Adrenal gland (tissue), 12 donors: ENCODE data around the gene APCDD1L. TPM values are rescaled to one million over a fixed set of nuclear protein-coding genes. Genes with fewer than 3 reads are reported as not detected.

Experiments
- DNase-seq, 7 donors: peaks; one replicate each; pipeline ENCODE4 v3.0.0-alpha.2; 2019 to 2020
- H3K27ac ChIP-seq, 5 donors: fragments of 200-600 bp; sonication (generic) in 4 of 5; 1 replicate in 3 of 5; 2 replicates in 2 of 5; pipeline versions ENCODE4 v1.5.1 to v1.8.0; 2016 to 2020; ENCODE audit warnings: mild to moderate bottlenecking in 1 of 5
- H3K27me3 ChIP-seq: fragments of 200-600 bp; 2 replicates; pipeline ENCODE4 v1.8.0; 2021
- H3K36me3 ChIP-seq, 2 donors: fragments of 200-600 bp; replicated peaks in 1 of 2; 1 replicate in 1 of 2; 2 replicates in 1 of 2; pipeline versions ENCODE4 v1.5.1 to v1.8.0; 2018 to 2022
- H3K4me1 ChIP-seq, 2 donors: fragments of 200-600 bp; replicated peaks in 1 of 2; 1 replicate in 1 of 2; 2 replicates in 1 of 2; pipeline versions ENCODE4 v1.5.1 to v1.8.0; 2018 to 2021
- H3K4me3 ChIP-seq, 4 donors: fragments of 200-600 bp; sonication (generic) in 3 of 4; one replicate each; pipeline ENCODE4 v1.5.1; 2016 to 2018
- H3K9me3 ChIP-seq, 3 donors: fragments of 200-600 bp; sonication (generic) in 1 of 3; replicated peaks in 1 of 3; 1 replicate in 2 of 3; 2 replicates in 1 of 3; pipeline versions ENCODE4 v1.5.1 to v1.8.0; 2016 to 2021
- POLR2A ChIP-seq, 2 donors: fragments of 450-650 bp; IDR thresholded peaks; one replicate each; pipeline ENCODE4 v1.6.1; 2017; ENCODE audit warnings: antibody characterized with exemption in 2 of 2, mild to moderate bottlenecking in 2 of 2, moderate library complexity in 1 of 2
- WGBS, 4 donors: extraction: QIAGEN DNeasy Blood & Tissue Kit in 2 of 4; methylation state at CpG; one replicate each; pipeline versions ENCODE4 v1.1.5 to v1.1.7; 2013 to 2017; 5-methylcytosine and 5-hydroxymethylcytosine counted together
- intact Hi-C, 2 donors: fragments of 100-400 bp; cut with DNase I; formaldehyde crosslinking; loops; one replicate each; pipeline versions ENCODE4 v1.14.1 to v1.15.0; 2022 to 2023
- polyA plus RNA-seq, 3 donors: library from polyadenylated mRNA; stranded (reverse); fragments of 200-250 nt in 2 of 3; fragments of 350-450 nt in 1 of 3; fragmentation: Illumina TruSeq in 1 of 3; extraction: RNeasy Lipid Tissue Mini Kit (QIAGEN cat#74804) in 1 of 3; gene quantifications; one replicate each; pipeline ENCODE4 v1.2.3, GENCODE V29; 2013 to 2014
- total RNA-seq, 9 donors: library from RNA; depleted of rRNA in 4 of 9; stranded (reverse); fragments of >200 nt in 4 of 9; fragments of 120-200 nt in 1 of 9; fragmentation: NEBNext Ultra II Directional in 1 of 9; extraction: Animal tissue kit (Norgen Biotek cat#: 25700) in 1 of 9; gene quantifications; one replicate each; pipeline versions ENCODE4 v1.1.0 to v1.2.4, GENCODE V29; 2013 to 2023
- TF ChIP-seq, protein P1 (sequence below), 6 experiments: fragments of 450-650 bp in 4 of 6; fragments of 200-600 bp in 2 of 6; sonication (generic) in 1 of 6; IDR thresholded peaks; 1 replicate in 5 of 6; 2 replicates in 1 of 6; pipeline versions ENCODE4 v1.5.1 to v1.8.0; 2016 to 2021; ENCODE audit warnings: antibody characterized with exemption in 6 of 6, mild to moderate bottlenecking in 2 of 6, moderate library complexity in 1 of 6
- donor health status: healthy with polysubstance abuse.
- donor health status: Bipolar disorder and iron deficiency.
- donor health status: DM: yes; HTN: yes; CAD: no.
- donor health status: DM: no; HTN: no; CAD: no.
- donor health status: DM: no; HTN: no; CAD: no.
- donor health status: DM: yes; HTN: yes; CAD: no.

Gene APCDD1L
- total and polyA plus RNA-seq, 12 donors = 0.06 to 0.96 (median 0.27) TPM; not detected in 4

DNA sequence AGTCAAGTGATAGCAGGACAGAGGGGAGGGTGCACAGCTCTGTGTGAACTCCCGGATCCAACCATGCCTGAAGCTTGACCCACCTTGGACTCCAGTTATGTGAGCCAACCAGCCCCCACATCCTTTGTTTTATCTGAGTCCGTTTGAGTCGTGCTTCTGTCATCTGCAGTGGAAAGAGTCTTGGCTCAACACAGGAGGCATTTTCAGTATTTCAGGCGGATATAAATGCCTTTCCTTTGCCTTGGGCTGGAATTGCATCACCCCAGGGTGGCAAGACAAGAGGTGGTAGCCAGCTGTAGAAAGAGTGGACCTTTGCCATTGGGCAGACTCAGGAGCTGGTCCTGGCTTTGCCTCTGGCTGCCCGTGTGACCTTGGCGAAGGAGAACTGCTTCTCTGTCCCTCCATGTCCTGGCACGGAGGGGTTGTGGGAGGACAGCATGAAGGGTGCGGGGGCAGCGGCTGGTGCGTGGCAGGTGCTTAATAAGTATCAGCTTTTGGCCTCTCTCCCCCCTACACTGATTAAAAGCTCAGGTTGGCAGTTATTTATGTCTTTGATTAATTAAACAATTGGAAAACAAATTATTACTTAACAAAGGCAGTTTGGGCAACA lies 42.6 kb upstream of the APCDD1L start:
- no peaks in the 10 kb centered on the region for H3K27me3 ChIP-seq
- no peaks in the 10 kb centered on the region for H3K36me3 ChIP-seq
- no peaks in the 10 kb centered on the region for H3K9me3 ChIP-seq
- 75 to 83% (median 78%) methylated on average over 10 of the region's 10 CpGs for WGBS, 4 donors
- no peak overlapping the region for H3K27ac ChIP-seq
- H3K4me1 ChIP-seq = no peaks in the 10 kb centered on the region
- DNase-seq = no peak
- TF ChIP-seq, protein P1, sequence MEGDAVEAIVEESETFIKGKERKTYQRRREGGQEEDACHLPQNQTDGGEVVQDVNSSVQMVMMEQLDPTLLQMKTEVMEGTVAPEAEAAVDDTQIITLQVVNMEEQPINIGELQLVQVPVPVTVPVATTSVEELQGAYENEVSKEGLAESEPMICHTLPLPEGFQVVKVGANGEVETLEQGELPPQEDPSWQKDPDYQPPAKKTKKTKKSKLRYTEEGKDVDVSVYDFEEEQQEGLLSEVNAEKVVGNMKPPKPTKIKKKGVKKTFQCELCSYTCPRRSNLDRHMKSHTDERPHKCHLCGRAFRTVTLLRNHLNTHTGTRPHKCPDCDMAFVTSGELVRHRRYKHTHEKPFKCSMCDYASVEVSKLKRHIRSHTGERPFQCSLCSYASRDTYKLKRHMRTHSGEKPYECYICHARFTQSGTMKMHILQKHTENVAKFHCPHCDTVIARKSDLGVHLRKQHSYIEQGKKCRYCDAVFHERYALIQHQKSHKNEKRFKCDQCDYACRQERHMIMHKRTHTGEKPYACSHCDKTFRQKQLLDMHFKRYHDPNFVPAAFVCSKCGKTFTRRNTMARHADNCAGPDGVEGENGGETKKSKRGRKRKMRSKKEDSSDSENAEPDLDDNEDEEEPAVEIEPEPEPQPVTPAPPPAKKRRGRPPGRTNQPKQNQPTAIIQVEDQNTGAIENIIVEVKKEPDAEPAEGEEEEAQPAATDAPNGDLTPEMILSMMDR (IDR thresholded peaks at IDR 0.05) = no peak
- TF ChIP-seq POLR2A (IDR thresholded peaks at IDR 0.05) = no peak
- intact Hi-C loops = no loop called here
- no peak overlapping the region for H3K4me3 ChIP-seq

DNA sequence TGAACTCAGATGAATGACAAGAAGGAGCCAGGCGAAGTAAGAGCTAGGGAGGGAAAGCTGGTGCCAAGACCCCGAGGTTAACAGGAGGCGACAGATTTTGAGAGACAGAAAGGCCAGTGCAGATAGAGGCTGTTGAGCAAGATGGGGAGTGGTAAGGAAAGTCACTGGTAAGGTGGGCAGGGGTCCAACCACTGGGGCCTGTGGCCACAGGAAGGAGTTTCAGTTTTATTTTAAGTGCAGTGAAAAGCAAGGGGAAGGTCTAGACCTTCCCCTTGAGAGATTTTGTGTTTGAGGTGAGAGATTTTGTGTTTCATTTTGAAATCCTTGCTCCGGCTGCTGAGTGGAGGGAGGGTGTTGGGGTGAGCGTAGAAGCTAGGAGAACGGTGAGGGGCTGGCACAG lies 41.8 kb upstream of the APCDD1L start:
- intact Hi-C loops = no loop called here
- H3K36me3 ChIP-seq = no peaks in the 10 kb centered on the region
- TF ChIP-seq, protein P1 (IDR thresholded peaks at IDR 0.05) = no peak
- TF ChIP-seq POLR2A (IDR thresholded peaks at IDR 0.05) = no peak
- no peaks in the 10 kb centered on the region for H3K9me3 ChIP-seq
- H3K27ac ChIP-seq = no peak overlapping the region
- 85 to 88% (median 86%) methylated on average over 6 of the region's 6 CpGs for WGBS, 4 donors
- H3K4me3 ChIP-seq = no peak overlapping the region
- H3K27me3 ChIP-seq = no peaks in the 10 kb centered on the region
- DNase-seq = no peak
- H3K4me1 ChIP-seq = no peaks in the 10 kb centered on the region

DNA sequence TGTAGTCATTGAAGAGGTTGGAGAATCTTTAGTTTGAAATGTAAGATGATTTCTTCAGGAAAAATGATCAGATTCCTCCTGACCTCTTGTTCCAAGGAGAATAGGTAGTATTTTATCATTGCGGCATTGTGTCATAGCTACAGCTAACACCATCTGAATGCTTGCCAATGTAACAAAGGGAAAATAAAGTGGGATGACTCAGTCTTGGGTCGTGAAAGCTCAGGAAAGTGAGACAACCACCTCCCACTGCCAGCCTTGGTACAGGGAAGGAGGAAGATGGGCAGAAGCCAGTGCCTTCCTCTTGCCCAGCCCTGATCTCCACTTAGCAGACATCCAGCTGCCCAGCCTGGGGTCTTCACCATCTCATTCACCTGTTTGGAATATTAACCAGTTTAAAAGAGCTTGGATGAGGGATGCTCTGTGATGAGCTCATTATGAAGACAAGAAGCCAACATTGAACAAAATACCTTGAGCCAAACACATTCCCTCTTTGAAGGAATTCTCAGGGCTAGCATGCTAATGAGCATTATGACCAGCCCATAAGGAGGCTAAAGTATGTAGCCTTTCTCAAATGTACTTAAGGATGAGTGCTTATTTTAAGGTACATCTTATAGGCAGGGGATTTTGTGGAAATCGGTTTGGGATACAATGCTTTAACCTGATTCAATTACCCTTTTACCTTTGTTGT lies 40.0 kb upstream of the APCDD1L start:
- DNase-seq = peak; percentile 37 to 68 (median 56)
- intact Hi-C loops = no loop called here
- Histone ChIP-seq H3K4me1 (peaks cover 2% of the 10 kb centered on the region in 2 donors), H3K27ac (no peak overlapping the region), H3K9me3 (no peaks in the 10 kb centered on the region), H3K4me3 (no peak overlapping the region), H3K36me3 (no peaks in the 10 kb centered on the region), H3K27me3 (no peaks in the 10 kb centered on the region)
- 55 to 66% (median 58%) methylated on average over 3 of the region's 3 CpGs for WGBS, 4 donors
- TF ChIP-seq, protein P1 (IDR thresholded peaks at IDR 0.05) = no peak
- TF ChIP-seq POLR2A (IDR thresholded peaks at IDR 0.05) = no peak

DNA sequence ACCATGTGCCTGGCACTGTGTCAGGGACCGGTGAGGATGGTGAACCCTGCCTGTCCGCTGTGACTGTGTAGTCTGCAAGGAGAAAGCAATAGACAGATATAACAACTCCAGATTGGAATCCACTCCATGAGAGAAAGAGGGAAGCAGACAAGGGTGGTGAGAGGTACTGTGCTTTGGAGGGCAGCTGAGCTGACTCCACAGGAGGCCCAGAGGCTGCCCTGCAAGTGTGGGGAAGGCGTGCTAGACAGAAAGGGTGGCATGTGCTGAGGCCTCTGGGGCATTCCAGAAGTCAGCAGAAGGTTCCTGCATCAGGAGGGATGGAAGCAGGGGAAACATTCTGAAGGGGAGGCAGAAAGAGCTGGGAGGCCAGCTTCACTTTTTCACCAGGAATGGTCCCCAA lies 39.3 kb upstream of the APCDD1L start:
- Histone ChIP-seq H3K9me3 (no peaks in the 10 kb centered on the region), H3K4me1 (peaks cover 5 to 7% of the 10 kb centered on the region in 2 donors), H3K36me3 (no peaks in the 10 kb centered on the region), H3K27me3 (no peaks in the 10 kb centered on the region), H3K4me3 (no peak overlapping the region), H3K27ac (no peak overlapping the region)
- WGBS, 4 donors = 92 to 97% (median 95%) methylated on average over 3 of the region's 3 CpGs
- TF ChIP-seq POLR2A (IDR thresholded peaks at IDR 0.05) = no peak
- TF ChIP-seq, protein P1 (IDR thresholded peaks at IDR 0.05) = no peak
- peak in 2 of 7 donors; percentile 13 to 35 for DNase-seq
- intact Hi-C loops = no loop called here
